IPS-15b (cell line): ENCODE measurements around the gene DAGLB.

Source experiments
- H3K27me3 ChIP-seq: one replicate; pipeline ENCODE4 v1.6.1; 2013; ENCODE audit warnings: low read length; ENCODE audit not compliant: control insufficient read depth, insufficient read depth
- H3K36me3 ChIP-seq: one replicate; pipeline ENCODE4 v1.6.1; 2013; ENCODE audit warnings: low read length; ENCODE audit not compliant: control insufficient read depth, insufficient read depth
- H3K4me1 ChIP-seq: one replicate; pipeline ENCODE4 v1.6.1; 2013; ENCODE audit warnings: mild to moderate bottlenecking, low read length; ENCODE audit not compliant: control insufficient read depth, insufficient read depth
- H3K4me3 ChIP-seq: one replicate; pipeline ENCODE4 v1.5.1; 2013; ENCODE audit warnings: low read depth, low read length
- H3K9ac ChIP-seq: one replicate; pipeline ENCODE4 v1.6.1; 2013; ENCODE audit warnings: low read depth, mild to moderate bottlenecking, low read length
- H3K9me3 ChIP-seq: one replicate; pipeline ENCODE4 v1.6.1; 2013; ENCODE audit warnings: mild to moderate bottlenecking, low read length; ENCODE audit not compliant: control insufficient read depth, insufficient read depth

DAGLB gene

DNA sequence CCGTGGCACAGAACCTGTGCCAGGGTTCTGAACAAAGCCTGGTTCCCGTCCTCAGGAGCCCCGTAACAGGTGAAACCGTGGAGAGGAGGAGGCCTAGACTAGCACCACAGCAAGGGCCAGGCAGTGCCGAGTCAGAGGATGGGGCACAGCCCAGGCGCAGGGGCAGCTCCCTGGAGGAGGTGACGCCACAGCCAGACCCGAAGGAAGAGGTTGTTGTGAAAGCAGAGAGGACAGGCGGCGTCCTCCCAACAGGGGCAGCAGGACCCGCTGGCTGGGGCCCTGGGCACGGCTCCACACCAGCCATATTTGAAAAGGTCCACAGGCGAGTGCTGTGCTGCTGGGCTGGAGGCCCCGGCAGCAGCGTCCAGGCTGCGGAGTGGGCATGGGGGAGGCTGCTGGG, 25.7 kb downstream of the DAGLB start:
- peaks cover 25% of the 10 kb centered on the region for H3K9me3 ChIP-seq
- H3K27me3 ChIP-seq: no peaks in the 10 kb centered on the region
- H3K9ac ChIP-seq: no peak overlapping the region
- no peak overlapping the region for H3K4me3 ChIP-seq
- no peaks in the 10 kb centered on the region for H3K4me1 ChIP-seq
- H3K36me3 ChIP-seq: peaks cover 65% of the 10 kb centered on the region

- Histone ChIP-seq H3K4me3 (no peak overlapping the region), H3K9me3 (peaks cover 25% of the 10 kb centered on the region), H3K27me3 (no peaks in the 10 kb centered on the region), H3K9ac (no peak overlapping the region), H3K4me1 (no peaks in the 10 kb centered on the region), H3K36me3 (peaks cover 66% of the 10 kb centered on the region)
Observed at GRCh38 chr7:6420680-6421079, 27.1 kb downstream of the DAGLB start.

- Histone ChIP-seq H3K9me3 (peaks cover 25% of the 10 kb centered on the region), H3K4me3 (no peak overlapping the region), H3K36me3 (peaks cover 65% of the 10 kb centered on the region), H3K4me1 (no peaks in the 10 kb centered on the region), H3K27me3 (no peaks in the 10 kb centered on the region), H3K9ac (no peak overlapping the region)
Observed at GRCh38 chr7:6419310-6419773, 28.4 kb downstream of the DAGLB start.

GRCh38 chr7:6417408-6417807, 30.3 kb downstream of the DAGLB start:
- Histone ChIP-seq H3K4me1 (no peaks in the 10 kb centered on the region), H3K36me3 (peaks cover 53% of the 10 kb centered on the region), H3K4me3 (no peak overlapping the region), H3K27me3 (no peaks in the 10 kb centered on the region), H3K9ac (no peak overlapping the region), H3K9me3 (peaks cover 17% of the 10 kb centered on the region)

GRCh38 chr7:6416516-6417145, 31.1 kb downstream of the DAGLB start:
- Histone ChIP-seq H3K36me3 (peaks cover 51% of the 10 kb centered on the region), H3K9me3 (peaks cover 10% of the 10 kb centered on the region), H3K27me3 (no peaks in the 10 kb centered on the region), H3K9ac (no peak overlapping the region), H3K4me1 (no peaks in the 10 kb centered on the region), H3K4me3 (no peak overlapping the region)

- H3K4me3 ChIP-seq: no peak overlapping the region
- peaks cover 48% of the 10 kb centered on the region for H3K36me3 ChIP-seq
Observed at GRCh38 chr7:6413637-6414036, 34.1 kb downstream of the DAGLB start.

GRCh38 chr7:6409944-6410693, 37.6 kb downstream of the DAGLB start:
- Histone ChIP-seq H3K27me3 (no peaks in the 10 kb centered on the region), H3K9me3 (no peaks in the 10 kb centered on the region), H3K4me1 (no peaks in the 10 kb centered on the region), H3K4me3 (no peak overlapping the region), H3K36me3 (peaks cover 52% of the 10 kb centered on the region), H3K9ac (no peak overlapping the region)

More at GRCh38 chr7:6413637-6414036, 34.1 kb downstream of the DAGLB start:
- Histone ChIP-seq H3K9ac (no peak overlapping the region), H3K9me3 (no peaks in the 10 kb centered on the region), H3K4me1 (no peaks in the 10 kb centered on the region), H3K27me3 (no peaks in the 10 kb centered on the region)

- Histone ChIP-seq H3K36me3 (peaks cover 50% of the 10 kb centered on the region), H3K9me3 (no peaks in the 10 kb centered on the region)
Observed at GRCh38 chr7:6409091-6409490, 38.7 kb downstream of the DAGLB start.

GRCh38 chr7:6407434-6407833, 40.3 kb downstream of the DAGLB start:
- Histone ChIP-seq H3K9me3 (no peaks in the 10 kb centered on the region), H3K4me3 (no peak overlapping the region), H3K36me3 (peaks cover 48% of the 10 kb centered on the region), H3K4me1 (no peaks in the 10 kb centered on the region), H3K27me3 (no peaks in the 10 kb centered on the region), H3K9ac (no peak overlapping the region)

More at GRCh38 chr7:6409091-6409490, 38.7 kb downstream of the DAGLB start:
- Histone ChIP-seq H3K4me1 (no peaks in the 10 kb centered on the region), H3K9ac (no peak overlapping the region), H3K27me3 (no peaks in the 10 kb centered on the region), H3K4me3 (no peak overlapping the region)

- Histone ChIP-seq H3K27me3 (no peaks in the 10 kb centered on the region), H3K4me3 (no peak overlapping the region), H3K9ac (no peak overlapping the region), H3K9me3 (no peaks in the 10 kb centered on the region), H3K4me1 (no peaks in the 10 kb centered on the region), H3K36me3 (peaks cover 47% of the 10 kb centered on the region)
Observed at GRCh38 chr7:6406121-6406520, 41.6 kb downstream of the DAGLB start.

GRCh38 chr7:6403907-6404306, 43.8 kb downstream of the DAGLB start:
- peaks cover 37% of the 10 kb centered on the region for H3K36me3 ChIP-seq

GRCh38 chr7:6402741-6403140, 45.0 kb downstream of the DAGLB start:
- Histone ChIP-seq H3K36me3 (peaks cover 29% of the 10 kb centered on the region), H3K27me3 (no peaks in the 10 kb centered on the region), H3K9ac (no peak overlapping the region), H3K4me3 (no peak overlapping the region), H3K4me1 (peaks cover 4% of the 10 kb centered on the region), H3K9me3 (no peaks in the 10 kb centered on the region)

More at GRCh38 chr7:6403907-6404306, 43.8 kb downstream of the DAGLB start:
- Histone ChIP-seq H3K27me3 (no peaks in the 10 kb centered on the region), H3K9ac (no peak overlapping the region), H3K4me3 (no peak overlapping the region), H3K9me3 (no peaks in the 10 kb centered on the region), H3K4me1 (no peaks in the 10 kb centered on the region)
